T-helper 2 cell treated with Interferon-gamma antibody and Interleukin-4, amounts not matched to agents 5 μg/mL and 100 μg/mL, for 36 hours (primary cell): Measurements from ENCODE around the gene SPRYD3.
A peak's percentile ranks its signal among the peaks of the same experiment; 100 is the strongest.

Experiments used
- DNase-seq: peaks from one replicate; pipeline ENCODE4 v3.0.0; 2021; ENCODE audit warnings: low spot score
- H3K27ac Mint-ChIP-seq: one replicate; pipeline ENCODE4 v1.8.0; 2021; ENCODE audit warnings: mild to moderate bottlenecking, mixed read lengths
- H3K27me3 Mint-ChIP-seq: one replicate; pipeline ENCODE4 v1.8.0; 2021; ENCODE audit warnings: low read depth, mixed read lengths
- H3K36me3 Mint-ChIP-seq: one replicate; pipeline ENCODE4 v1.8.0; 2021; ENCODE audit warnings: low read depth, mixed read lengths
- H3K4me1 Mint-ChIP-seq: one replicate; pipeline ENCODE4 v1.8.0; 2021; ENCODE audit warnings: low read depth, mixed read lengths
- H3K4me3 Mint-ChIP-seq: one replicate; pipeline ENCODE4 v1.8.0; 2022; ENCODE audit warnings: mild to moderate bottlenecking, moderate library complexity, mixed read lengths
- H3K9me3 Mint-ChIP-seq: one replicate; pipeline ENCODE4 v1.8.0; 2021; ENCODE audit warnings: mixed read lengths

Gene SPRYD3

GRCh38 chr12:53067074-53067992 is 11.9 kb downstream of the SPRYD3 start:
- no peaks in the 10 kb centered on the region for H3K27me3 Mint-ChIP-seq
- no peak overlapping the region for H3K4me3 Mint-ChIP-seq
- no peak for DNase-seq
- no peaks in the 10 kb centered on the region for H3K9me3 Mint-ChIP-seq
- H3K36me3 Mint-ChIP-seq: peaks cover 25% of the 10 kb centered on the region
- H3K4me1 Mint-ChIP-seq: peaks cover 2% of the 10 kb centered on the region
- no peak overlapping the region for H3K27ac Mint-ChIP-seq

GRCh38 chr12:53065975-53066931 is 12.9 kb downstream of the SPRYD3 start:
- Mint-ChIP-seq H3K4me1 (peaks cover 2% of the 10 kb centered on the region), H3K27ac (no peak overlapping the region), H3K4me3 (no peak overlapping the region), H3K27me3 (no peaks in the 10 kb centered on the region), H3K9me3 (no peaks in the 10 kb centered on the region), H3K36me3 (peaks cover 22% of the 10 kb centered on the region)
- peak; percentile 39 for DNase-seq

- Mint-ChIP-seq H3K36me3 (peaks cover 16% of the 10 kb centered on the region), H3K27ac (no peak overlapping the region), H3K4me3 (no peak overlapping the region), H3K27me3 (no peaks in the 10 kb centered on the region), H3K9me3 (no peaks in the 10 kb centered on the region), H3K4me1 (peaks cover 2% of the 10 kb centered on the region)
- no peak for DNase-seq
Measured at GRCh38 chr12:53065470-53065869, 13.7 kb downstream of the SPRYD3 start.

- peaks cover 2% of the 10 kb centered on the region for H3K4me1 Mint-ChIP-seq
- no peaks in the 10 kb centered on the region for H3K27me3 Mint-ChIP-seq
- no peak overlapping the region for H3K4me3 Mint-ChIP-seq
- DNase-seq: no peak
- peaks cover 16% of the 10 kb centered on the region for H3K36me3 Mint-ChIP-seq
- no peaks in the 10 kb centered on the region for H3K9me3 Mint-ChIP-seq
- no peak overlapping the region for H3K27ac Mint-ChIP-seq
Measured at GRCh38 chr12:53064613-53065436, 14.4 kb downstream of the SPRYD3 start.

GRCh38 chr12:53063708-53064612 is 15.2 kb downstream of the SPRYD3 start:
- DNase-seq: no peak
- Mint-ChIP-seq H3K36me3 (peaks cover 16% of the 10 kb centered on the region), H3K4me1 (peaks cover 2% of the 10 kb centered on the region), H3K27ac (no peak overlapping the region), H3K9me3 (no peaks in the 10 kb centered on the region), H3K27me3 (no peaks in the 10 kb centered on the region), H3K4me3 (no peak overlapping the region)

GRCh38 chr12:53062977-53063707 is 16.0 kb downstream of the SPRYD3 start:
- Mint-ChIP-seq H3K27ac (no peak overlapping the region), H3K36me3 (peaks cover 16% of the 10 kb centered on the region), H3K27me3 (no peaks in the 10 kb centered on the region), H3K9me3 (no peaks in the 10 kb centered on the region), H3K4me1 (peaks cover 2% of the 10 kb centered on the region), H3K4me3 (no peak overlapping the region)
- no peak for DNase-seq

GRCh38 chr12:53062011-53062961 is 16.9 kb downstream of the SPRYD3 start:
- H3K36me3 Mint-ChIP-seq: peaks cover 16% of the 10 kb centered on the region
- peaks cover 2% of the 10 kb centered on the region for H3K4me1 Mint-ChIP-seq
- H3K27ac Mint-ChIP-seq: no peak overlapping the region
- no peaks in the 10 kb centered on the region for H3K9me3 Mint-ChIP-seq
- H3K27me3 Mint-ChIP-seq: no peaks in the 10 kb centered on the region
- DNase-seq: no peak
- no peak overlapping the region for H3K4me3 Mint-ChIP-seq

- no peaks in the 10 kb centered on the region for H3K27me3 Mint-ChIP-seq
- no peak for DNase-seq
- peaks cover 2% of the 10 kb centered on the region for H3K4me1 Mint-ChIP-seq
- H3K9me3 Mint-ChIP-seq: no peaks in the 10 kb centered on the region
- H3K27ac Mint-ChIP-seq: no peak overlapping the region
- peaks cover 13% of the 10 kb centered on the region for H3K36me3 Mint-ChIP-seq
- H3K4me3 Mint-ChIP-seq: no peak overlapping the region
Measured at GRCh38 chr12:53061404-53062010, 17.7 kb downstream of the SPRYD3 start.

GRCh38 chr12:53060721-53061276 is 18.4 kb downstream of the SPRYD3 start:
- H3K36me3 Mint-ChIP-seq: peaks cover 10% of the 10 kb centered on the region
- no peak overlapping the region for H3K27ac Mint-ChIP-seq
- H3K9me3 Mint-ChIP-seq: no peaks in the 10 kb centered on the region
- no peak for DNase-seq
- H3K27me3 Mint-ChIP-seq: no peaks in the 10 kb centered on the region
- H3K4me3 Mint-ChIP-seq: no peak overlapping the region
- no peaks in the 10 kb centered on the region for H3K4me1 Mint-ChIP-seq

GRCh38 chr12:53060064-53060720 is 19.0 kb downstream of the SPRYD3 start:
- Mint-ChIP-seq H3K27ac (no peak overlapping the region), H3K4me1 (no peaks in the 10 kb centered on the region), H3K4me3 (no peak overlapping the region), H3K36me3 (peaks cover 9% of the 10 kb centered on the region), H3K9me3 (no peaks in the 10 kb centered on the region), H3K27me3 (no peaks in the 10 kb centered on the region)
- DNase-seq: no peak
